ENCODE data around the gene KMO.

The KMO gene

GRCh38 chr1:241598249-241598648, 66.1 kb downstream of the KMO start:
- ATAC-seq: peak; percentile 82
- Mint-ChIP-seq H3K36me3 (peaks cover 54% of the 10 kb centered on the region), H3K4me3 (peak overlapping the region; percentile 30), H3K9me3 (peaks cover 4% of the 10 kb centered on the region), H3K27me3 (no peaks in the 10 kb centered on the region), H3K4me1 (peaks cover 71% of the 10 kb centered on the region), H3K27ac (peak overlapping the region; percentile 67)

- peak overlapping the region; percentile 78 for H3K27ac Mint-ChIP-seq
- no peaks in the 10 kb centered on the region for H3K27me3 Mint-ChIP-seq
- H3K4me3 Mint-ChIP-seq: peak overlapping the region; percentile 19
- peaks cover 50% of the 10 kb centered on the region for H3K36me3 Mint-ChIP-seq
- peaks cover 4% of the 10 kb centered on the region for H3K9me3 Mint-ChIP-seq
- H3K4me1 Mint-ChIP-seq: peaks cover 70% of the 10 kb centered on the region
- ATAC-seq: peak; percentile 77
Observed at GRCh38 chr1:241600496-241600901, 68.3 kb downstream of the KMO start.

GRCh38 chr1:241603731-241604245, 71.6 kb downstream of the KMO start:
- Mint-ChIP-seq H3K4me3 (no peak overlapping the region), H3K4me1 (peaks cover 61% of the 10 kb centered on the region), H3K9me3 (peaks cover 4% of the 10 kb centered on the region), H3K36me3 (peaks cover 57% of the 10 kb centered on the region), H3K27me3 (no peaks in the 10 kb centered on the region), H3K27ac (peak overlapping the region; percentile 78)
- peak; percentile 44 for ATAC-seq

- H3K4me3 Mint-ChIP-seq: no peak overlapping the region
- H3K4me1 Mint-ChIP-seq: peaks cover 58% of the 10 kb centered on the region
- no peak for ATAC-seq
- no peaks in the 10 kb centered on the region for H3K27me3 Mint-ChIP-seq
- H3K36me3 Mint-ChIP-seq: peaks cover 63% of the 10 kb centered on the region
- H3K9me3 Mint-ChIP-seq: peaks cover 4% of the 10 kb centered on the region
- no peak overlapping the region for H3K27ac Mint-ChIP-seq
Observed at GRCh38 chr1:241605146-241605805, 73.1 kb downstream of the KMO start.

- Mint-ChIP-seq H3K4me1 (peaks cover 45% of the 10 kb centered on the region), H3K27ac (no peak overlapping the region), H3K36me3 (peaks cover 52% of the 10 kb centered on the region), H3K4me3 (no peak overlapping the region), H3K27me3 (no peaks in the 10 kb centered on the region), H3K9me3 (peaks cover 4% of the 10 kb centered on the region)
- no peak for ATAC-seq
Observed at GRCh38 chr1:241606544-241606943, 74.4 kb downstream of the KMO start.

- Mint-ChIP-seq H3K27me3 (no peaks in the 10 kb centered on the region), H3K4me3 (no peak overlapping the region), H3K36me3 (peaks cover 43% of the 10 kb centered on the region), H3K27ac (peak overlapping the region; percentile 52), H3K9me3 (no peaks in the 10 kb centered on the region), H3K4me1 (peaks cover 36% of the 10 kb centered on the region)
- no peak for ATAC-seq
Observed at GRCh38 chr1:241607497-241607896, 75.3 kb downstream of the KMO start.

GRCh38 chr1:241608379-241609033, 76.3 kb downstream of the KMO start:
- H3K36me3 Mint-ChIP-seq: peaks cover 38% of the 10 kb centered on the region
- peak; percentile 26 for ATAC-seq
- H3K27ac Mint-ChIP-seq: peak overlapping the region; percentile 20
- no peaks in the 10 kb centered on the region for H3K9me3 Mint-ChIP-seq
- no peak overlapping the region for H3K4me3 Mint-ChIP-seq
- no peaks in the 10 kb centered on the region for H3K27me3 Mint-ChIP-seq
- peaks cover 32% of the 10 kb centered on the region for H3K4me1 Mint-ChIP-seq

- Mint-ChIP-seq H3K4me3 (no peak overlapping the region), H3K9me3 (no peaks in the 10 kb centered on the region), H3K27ac (no peak overlapping the region)
Observed at GRCh38 chr1:241610056-241610815, 78.1 kb downstream of the KMO start.

GRCh38 chr1:241611063-241611462, 78.9 kb downstream of the KMO start:
- Mint-ChIP-seq H3K4me1 (peaks cover 35% of the 10 kb centered on the region), H3K9me3 (no peaks in the 10 kb centered on the region), H3K27ac (no peak overlapping the region), H3K36me3 (peaks cover 20% of the 10 kb centered on the region), H3K27me3 (no peaks in the 10 kb centered on the region), H3K4me3 (no peak overlapping the region)
- ATAC-seq: peak; percentile 86

More at GRCh38 chr1:241610056-241610815, 78.1 kb downstream of the KMO start:
- ATAC-seq: no peak
- peaks cover 28% of the 10 kb centered on the region for H3K36me3 Mint-ChIP-seq
- H3K27me3 Mint-ChIP-seq: no peaks in the 10 kb centered on the region
- H3K4me1 Mint-ChIP-seq: peaks cover 30% of the 10 kb centered on the region

- peaks cover 18% of the 10 kb centered on the region for H3K36me3 Mint-ChIP-seq
- H3K4me1 Mint-ChIP-seq: peaks cover 35% of the 10 kb centered on the region
- no peaks in the 10 kb centered on the region for H3K9me3 Mint-ChIP-seq
- H3K27ac Mint-ChIP-seq: no peak overlapping the region
- no peak overlapping the region for H3K4me3 Mint-ChIP-seq
- H3K27me3 Mint-ChIP-seq: no peaks in the 10 kb centered on the region
- no peak for ATAC-seq
Observed at GRCh38 chr1:241611736-241612135, 79.6 kb downstream of the KMO start.

GRCh38 chr1:241612533-241613477, 80.6 kb downstream of the KMO start:
- Mint-ChIP-seq H3K4me3 (no peak overlapping the region), H3K36me3 (peaks cover 18% of the 10 kb centered on the region), H3K27ac (peak overlapping the region; percentile 38), H3K9me3 (no peaks in the 10 kb centered on the region), H3K4me1 (peaks cover 32% of the 10 kb centered on the region), H3K27me3 (no peaks in the 10 kb centered on the region)
- ATAC-seq: no peak

GRCh38 chr1:241614144-241614543, 82.0 kb downstream of the KMO start:
- no peaks in the 10 kb centered on the region for H3K27me3 Mint-ChIP-seq
- no peak overlapping the region for H3K27ac Mint-ChIP-seq
- H3K36me3 Mint-ChIP-seq: peaks cover 21% of the 10 kb centered on the region
- H3K4me1 Mint-ChIP-seq: peaks cover 33% of the 10 kb centered on the region
- no peaks in the 10 kb centered on the region for H3K9me3 Mint-ChIP-seq
- peak; percentile 63 for ATAC-seq
- H3K4me3 Mint-ChIP-seq: no peak overlapping the region

GRCh38 chr1:241614572-241614971, 82.4 kb downstream of the KMO start:
- ATAC-seq: no peak
- Mint-ChIP-seq H3K4me1 (peaks cover 33% of the 10 kb centered on the region), H3K9me3 (no peaks in the 10 kb centered on the region), H3K27ac (peak overlapping the region; percentile 45), H3K4me3 (no peak overlapping the region), H3K27me3 (no peaks in the 10 kb centered on the region), H3K36me3 (peaks cover 19% of the 10 kb centered on the region)

Measured in stimulated activated memory B cell treated with anti-CD40 and anti-IgM and Interleukin-4, amounts not matched to agents 10 μg/mL and 1 μg/mL and 100 μg/mL, for 72 hours (primary cell).